GM18511 (cell line): ENCODE results near the gene MPPED2.

Source experiments
- ATAC-seq: cut with Tn5 transposase; IDR thresholded peaks from one replicate; pipeline ENCODE4 v1.9.1; 2021; ENCODE audit warnings: mild to moderate bottlenecking, moderate library complexity; ENCODE audit not compliant: unreplicated experiment

Gene MPPED2

DNA sequence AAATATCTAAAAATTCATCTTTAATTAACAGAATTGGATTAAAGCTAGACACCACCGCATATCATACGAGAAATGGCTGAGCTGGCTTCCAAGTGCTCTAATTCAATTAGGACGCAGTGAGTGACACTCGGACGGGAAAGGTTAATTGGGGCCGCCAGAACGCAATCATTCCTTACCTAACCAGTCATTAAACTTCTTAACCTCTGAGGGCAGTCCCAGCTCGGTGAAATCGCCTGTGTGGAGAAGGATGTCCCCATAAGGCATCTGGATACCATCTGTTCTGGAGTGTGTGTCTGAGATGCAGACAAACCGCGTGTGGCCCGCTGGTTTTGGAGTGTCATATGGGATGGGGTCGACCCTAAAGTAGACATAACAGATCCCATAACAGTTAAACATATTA lies 50.3 kb downstream of the MPPED2 start:
- no peak for ATAC-seq

DNA sequence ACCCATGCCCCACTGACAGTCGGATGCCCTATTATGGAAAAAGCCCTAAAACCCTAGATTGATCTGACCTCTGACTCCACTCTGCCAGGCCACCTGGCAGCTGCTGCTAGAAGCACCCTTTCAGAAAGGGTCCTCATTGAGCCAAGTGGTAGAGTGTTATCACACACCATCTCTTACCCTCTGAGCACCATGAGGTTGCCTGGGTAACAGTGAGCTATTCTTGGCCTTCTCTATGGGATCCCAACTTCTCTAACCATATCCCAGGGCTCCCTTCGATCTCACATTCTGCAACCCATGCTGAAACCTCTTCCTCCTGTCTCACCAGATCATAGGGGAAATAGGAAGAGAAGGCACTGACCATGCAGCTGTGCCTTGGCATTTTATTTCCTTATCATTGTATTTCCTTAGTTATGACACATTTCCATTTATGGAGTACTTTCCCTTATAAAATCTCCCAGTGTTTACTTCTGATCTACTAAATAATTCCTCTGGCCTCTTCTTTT lies 52.7 kb downstream of the MPPED2 start:
- no peak for ATAC-seq

- ATAC-seq = no peak
These were observed 58.6 kb downstream of the MPPED2 start for GRCh38 chr11:30527566-30527965.

- ATAC-seq = no peak
These were observed 59.6 kb downstream of the MPPED2 start for GRCh38 chr11:30526558-30526957.

DNA sequence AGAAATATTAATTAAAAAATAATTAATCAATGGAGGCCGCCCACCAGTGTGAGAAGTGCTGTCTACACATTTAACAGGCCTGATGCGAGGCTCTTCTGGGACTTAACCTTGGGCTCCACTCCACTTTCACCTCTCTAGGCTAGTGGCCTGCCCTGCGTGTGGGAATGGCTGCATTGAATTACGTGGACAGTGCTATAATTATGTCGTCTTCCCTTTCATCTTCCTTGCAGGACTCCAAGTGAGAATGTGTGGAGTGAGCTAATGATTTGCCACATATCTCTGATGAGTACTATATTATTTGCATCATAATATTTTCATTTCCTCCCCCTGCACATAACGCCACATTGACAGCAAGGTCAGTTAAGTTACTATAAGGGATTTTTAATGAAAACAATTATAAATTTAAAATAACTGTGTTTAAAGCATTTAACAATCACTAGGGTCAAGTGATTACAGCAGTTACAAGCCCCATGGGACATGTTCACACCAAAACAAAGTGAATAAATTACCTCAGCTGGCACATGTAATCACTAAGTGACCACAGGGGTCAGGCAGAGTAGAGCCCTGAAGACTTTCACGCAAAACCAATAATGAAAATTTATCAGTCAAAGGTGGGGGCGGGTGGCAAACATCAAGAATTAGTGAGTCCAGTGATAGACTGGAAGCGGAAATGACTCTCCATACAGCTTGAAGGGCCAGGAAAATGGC lies 63.5 kb downstream of the MPPED2 start:
- ATAC-seq = no peak

GRCh38 chr11:30521297-30522071 lies 64.7 kb downstream of the MPPED2 start:
- no peak for ATAC-seq

- ATAC-seq = no peak
These were observed 73.1 kb downstream of the MPPED2 start for GRCh38 chr11:30513087-30513486.

GRCh38 chr11:30511408-30511807 lies 74.7 kb downstream of the MPPED2 start:
- ATAC-seq = no peak

GRCh38 chr11:30510750-30511149 lies 75.4 kb downstream of the MPPED2 start:
- ATAC-seq = no peak

GRCh38 chr11:30509364-30509763 lies 76.8 kb downstream of the MPPED2 start:
- ATAC-seq = no peak

DNA sequence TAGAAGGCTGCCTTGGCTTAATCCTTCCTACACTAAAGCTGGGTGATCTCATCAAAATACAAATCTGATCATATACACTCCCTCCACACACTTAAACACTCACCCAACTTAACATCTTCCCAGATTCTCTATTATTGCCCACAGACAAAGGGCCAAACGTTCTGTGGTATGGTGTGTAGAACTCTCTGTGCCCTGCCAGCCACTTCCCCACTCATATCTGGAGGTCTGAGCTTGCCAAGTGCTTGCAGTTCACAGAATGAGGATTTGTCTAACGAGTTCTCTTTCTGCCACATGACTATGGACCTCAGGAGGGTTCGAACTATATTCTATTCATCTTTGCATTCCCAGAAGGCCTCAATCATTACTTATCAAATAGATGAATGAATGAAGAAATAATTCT lies 77.6 kb downstream of the MPPED2 start:
- ATAC-seq = no peak

GRCh38 chr11:30505603-30506002 lies 80.5 kb downstream of the MPPED2 start:
- no peak for ATAC-seq

DNA sequence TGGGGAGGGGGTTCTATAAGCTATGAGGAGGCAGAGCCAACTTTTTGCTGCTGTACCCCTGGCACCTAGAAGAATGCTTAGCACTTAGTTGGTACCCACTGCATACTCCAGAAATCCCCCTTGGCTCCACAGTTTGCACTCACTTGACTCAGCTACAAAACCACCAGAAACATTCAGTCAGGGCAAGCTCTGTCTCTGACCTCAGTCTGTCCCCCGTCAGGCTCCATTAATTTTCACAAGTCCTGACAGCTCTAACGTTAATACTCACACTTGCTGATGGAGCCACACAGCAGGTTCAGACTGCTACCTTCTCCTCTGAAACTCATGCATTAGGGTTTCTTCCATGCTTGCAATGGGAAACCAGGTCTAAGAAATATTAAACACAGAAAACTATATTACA lies 81.7 kb downstream of the MPPED2 start:
- no peak for ATAC-seq

DNA sequence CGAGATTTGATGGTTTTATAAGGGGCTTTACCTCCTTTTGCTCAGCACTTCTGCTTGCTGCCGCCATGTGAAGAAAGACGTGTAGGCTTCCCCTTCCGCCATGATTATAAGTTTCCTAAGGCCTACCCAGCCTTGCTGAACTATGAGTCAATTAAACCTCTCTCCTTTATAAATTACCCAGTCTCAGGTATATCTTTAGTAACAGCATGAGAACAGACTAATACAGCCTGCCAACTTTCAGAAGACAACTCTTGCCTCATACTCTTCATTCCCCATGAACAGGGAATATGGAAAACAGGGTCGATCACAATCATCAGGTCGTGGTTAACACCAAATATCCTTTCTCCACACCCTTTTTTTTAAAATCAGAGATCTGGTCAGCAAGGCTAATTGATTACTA lies 83.0 kb downstream of the MPPED2 start:
- ATAC-seq = no peak

DNA sequence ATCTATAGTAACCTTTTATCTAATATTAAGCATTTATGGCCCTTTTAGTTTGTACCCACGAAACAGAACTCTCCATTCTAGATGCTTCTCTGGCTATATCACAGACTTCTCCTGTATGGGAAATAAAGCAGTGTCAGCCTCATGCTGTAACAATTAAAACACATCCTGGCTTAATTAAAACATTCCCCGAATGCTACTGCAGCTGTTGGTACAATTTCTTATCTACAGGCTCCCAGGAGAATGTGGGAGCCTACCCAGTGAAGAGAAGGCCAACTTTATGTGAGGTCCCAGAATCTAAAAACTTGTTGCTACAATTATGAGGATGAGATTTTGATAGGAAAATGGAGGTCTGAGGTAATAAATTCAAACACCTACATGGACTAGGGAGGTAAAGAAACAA lies 83.8 kb downstream of the MPPED2 start:
- ATAC-seq = no peak

DNA sequence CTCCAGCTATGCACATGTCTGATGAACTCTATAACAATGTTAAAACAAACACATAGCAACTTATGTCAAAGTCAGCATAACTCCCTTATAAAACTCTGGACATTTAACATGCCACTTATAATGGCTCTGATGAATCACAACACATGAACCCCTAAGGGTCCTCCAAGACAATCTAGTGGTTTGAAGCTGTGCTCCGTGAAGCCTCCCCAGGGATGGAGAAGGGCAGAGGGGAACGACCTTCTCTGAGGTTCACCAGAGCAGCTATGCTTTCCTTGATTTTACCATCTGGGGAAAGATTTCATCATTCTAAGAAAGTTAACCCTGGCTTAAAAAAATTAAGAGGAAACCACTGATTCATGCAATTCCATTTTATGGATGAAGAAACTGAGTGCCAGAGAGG lies 84.4 kb downstream of the MPPED2 start:
- ATAC-seq = no peak

GRCh38 chr11:30499940-30500339 lies 86.2 kb downstream of the MPPED2 start:
- ATAC-seq = no peak

DNA sequence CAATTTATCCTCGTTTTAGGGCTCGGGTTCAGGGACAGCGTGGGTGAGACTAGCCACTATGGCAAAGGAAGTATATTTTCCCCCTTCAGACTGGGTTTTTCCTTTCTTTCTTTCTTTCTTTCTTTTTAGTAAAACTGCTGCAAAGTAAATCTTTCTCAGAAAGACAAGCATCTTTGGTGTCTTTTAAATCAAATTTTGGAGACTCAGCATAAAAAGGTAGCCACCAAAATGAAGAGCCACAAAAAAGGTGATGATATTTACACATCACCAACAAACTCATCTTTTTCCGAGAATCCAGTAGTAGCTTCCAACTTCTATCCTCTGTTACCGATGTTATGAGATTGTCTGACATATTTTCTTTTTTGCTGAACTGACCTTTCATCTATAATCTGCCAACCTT lies 88.6 kb downstream of the MPPED2 start:
- ATAC-seq = no peak

- ATAC-seq = no peak
These were observed 89.2 kb downstream of the MPPED2 start for GRCh38 chr11:30496935-30497334.

DNA sequence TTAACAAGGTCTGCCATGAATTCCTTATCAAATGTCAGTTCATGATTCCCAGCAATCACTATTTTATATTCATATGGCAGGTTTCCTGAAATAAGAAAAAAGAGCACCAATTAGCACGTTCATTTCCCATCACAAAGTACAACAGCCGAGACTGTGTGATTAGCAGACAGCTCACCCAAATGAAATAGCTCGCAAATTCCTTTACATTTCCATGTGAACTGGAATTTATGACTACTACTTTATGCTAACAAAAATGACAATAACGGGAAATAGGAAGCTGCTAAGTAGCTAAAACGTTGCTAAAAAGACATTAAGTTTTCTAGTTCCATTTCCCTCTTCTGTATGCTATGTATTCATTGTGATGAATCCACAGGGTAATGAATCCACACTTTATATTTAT lies 90.7 kb downstream of the MPPED2 start:
- ATAC-seq = no peak

GRCh38 chr11:30489511-30489910 lies 96.6 kb downstream of the MPPED2 start:
- no peak for ATAC-seq

DNA sequence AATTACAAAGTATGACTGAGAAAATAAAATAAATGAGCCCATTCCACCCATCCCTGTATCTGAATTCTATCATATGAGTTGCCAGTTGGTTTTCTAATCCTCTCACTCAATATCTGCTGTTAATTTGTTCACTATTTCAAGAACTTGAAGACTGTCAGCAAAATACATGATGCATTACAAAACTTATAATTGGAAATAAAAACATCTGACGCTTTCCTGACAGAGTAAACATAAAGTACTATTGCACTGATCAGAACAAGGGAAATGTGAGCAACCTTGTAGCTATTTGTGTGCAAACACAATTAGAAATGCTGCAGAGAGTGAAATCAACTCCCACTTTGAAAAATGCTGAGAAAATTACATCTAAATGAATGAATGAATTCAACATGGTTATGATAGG lies 97.1 kb downstream of the MPPED2 start:
- no peak for ATAC-seq
